BLaER1 (cell line): ENCODE data around the gene RTP5.
A peak's percentile ranks its signal among the peaks of the same experiment; 100 is the strongest.

Experiments used
- H3K27ac ChIP-seq: shearing (Covaris generic); formaldehyde crosslinking; 2 replicates; pipeline ENCODE4 v1.8.1; 2022
- H3K27me3 ChIP-seq: shearing (Covaris generic); formaldehyde crosslinking; 2 replicates; pipeline ENCODE4 v1.8.1; 2022
- H3K36me3 ChIP-seq: shearing (Covaris generic); formaldehyde crosslinking; 2 replicates; pipeline ENCODE4 v1.8.1; 2022
- H3K4me1 ChIP-seq: shearing (Covaris generic); formaldehyde crosslinking; 2 replicates; pipeline ENCODE4 v1.8.1; 2022
- H3K4me2 ChIP-seq: shearing (Covaris generic); formaldehyde crosslinking; 2 replicates; pipeline ENCODE4 v1.8.1; 2022
- H3K4me3 ChIP-seq: shearing (Covaris generic); formaldehyde crosslinking; 2 replicates; pipeline ENCODE4 v1.8.1; 2022
- H3K9ac ChIP-seq: shearing (Covaris generic); formaldehyde crosslinking; 2 replicates; pipeline ENCODE4 v1.8.1; 2022
- H3K9me3 ChIP-seq: shearing (Covaris generic); formaldehyde crosslinking; 2 replicates; pipeline ENCODE4 v1.8.1; 2022
- H4K20me1 ChIP-seq: shearing (Covaris generic); formaldehyde crosslinking; 2 replicates; pipeline ENCODE4 v1.8.1; 2022
- Cebpa-rat ChIP-seq: shearing (Covaris generic); IDR thresholded peaks from 2 replicates; pipeline ENCODE4 v1.8.1; 2022

Gene RTP5

DNA sequence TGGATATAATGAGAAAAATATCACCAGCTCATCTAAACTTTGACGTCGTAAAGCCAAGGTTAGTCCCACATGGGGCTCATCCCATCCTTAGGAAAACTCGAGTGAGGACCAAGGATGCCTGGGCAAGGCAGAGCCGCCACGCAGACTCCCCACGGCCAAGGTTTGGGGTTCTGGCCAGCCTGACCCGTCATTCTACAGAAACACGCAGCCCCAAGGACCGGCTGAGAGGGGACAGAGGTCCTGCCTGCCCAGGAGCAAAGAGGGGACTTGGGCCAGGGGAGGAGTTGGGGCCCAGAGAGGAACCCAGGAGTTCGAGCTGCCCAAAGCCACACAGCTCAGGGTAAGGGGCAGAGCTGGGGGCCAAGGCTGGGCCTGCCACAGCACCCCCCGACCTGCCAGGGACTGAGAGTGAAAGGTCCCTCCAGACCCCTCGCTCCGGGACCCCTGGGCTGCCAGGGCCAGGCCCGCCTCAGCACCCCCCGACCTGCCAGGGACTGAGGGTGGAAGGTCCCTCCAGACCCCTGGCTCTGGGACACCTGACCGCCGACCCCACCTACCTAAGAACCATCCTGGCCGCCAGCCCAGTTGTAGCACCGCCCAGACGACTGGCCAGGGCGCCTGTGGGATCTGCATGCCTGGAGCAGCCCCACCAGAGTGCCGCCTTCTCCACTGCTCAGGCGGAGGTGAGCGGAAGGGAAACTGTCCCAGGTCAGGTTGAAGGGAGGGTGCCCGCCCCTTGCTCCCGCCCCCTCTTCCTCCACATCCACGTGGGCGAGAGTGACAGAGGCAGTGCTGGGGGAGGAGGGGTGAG is 11.1 kb upstream of the RTP5 start, which contains the start of gene PDCD1:
Gene PDCD1 (minus strand): TSS at position 689 of the 811 bp plus-strand sequence. CDS start 56 bp downstream, at position 633.
- peak within 1 kb of the TSS; percentile 69 for H3K4me3 ChIP-seq
- H3K27me3 ChIP-seq: peaks cover 6% of the 10 kb centered on the region
- peak within 1 kb of the TSS; percentile 97 for H3K27ac ChIP-seq
- H3K4me2 ChIP-seq: peak within 1 kb of the TSS; percentile 100
- peak within 1 kb of the TSS; percentile 80 for H3K9ac ChIP-seq
- H3K36me3 ChIP-seq: no peaks in the 10 kb centered on the region
- no peak for TF ChIP-seq Cebpa-rat
- no peaks in the 10 kb centered on the region for H4K20me1 ChIP-seq
- peaks cover 95% of the 10 kb centered on the region for H3K4me1 ChIP-seq
- no peaks in the 10 kb centered on the region for H3K9me3 ChIP-seq

GRCh38 chr2:241859017-241859435 is 10.5 kb upstream of the RTP5 start:
- peaks cover 8% of the 10 kb centered on the region for H3K27me3 ChIP-seq
- peak overlapping the region; percentile 69 for H3K4me3 ChIP-seq
- peak overlapping the region; percentile 97 for H3K27ac ChIP-seq
- H3K9ac ChIP-seq: peak overlapping the region; percentile 80
- TF ChIP-seq Cebpa-rat: no peak
- H3K4me2 ChIP-seq: peak overlapping the region; percentile 100
- no peaks in the 10 kb centered on the region for H4K20me1 ChIP-seq
- no peaks in the 10 kb centered on the region for H3K36me3 ChIP-seq
- H3K4me1 ChIP-seq: peaks cover 95% of the 10 kb centered on the region
- no peaks in the 10 kb centered on the region for H3K9me3 ChIP-seq

- Histone ChIP-seq H3K9me3 (no peaks in the 10 kb centered on the region), H3K9ac (peak overlapping the region; percentile 80), H3K4me3 (peak overlapping the region; percentile 69), H3K4me1 (peaks cover 95% of the 10 kb centered on the region), H3K4me2 (peak overlapping the region; percentile 100), H3K36me3 (no peaks in the 10 kb centered on the region), H3K27ac (peak overlapping the region; percentile 97), H3K27me3 (peaks cover 8% of the 10 kb centered on the region), H4K20me1 (no peaks in the 10 kb centered on the region)
- no peak for TF ChIP-seq Cebpa-rat
Measured at GRCh38 chr2:241859436-241860183, 9.9 kb upstream of the RTP5 start.

GRCh38 chr2:241860184-241861078 is 9.1 kb upstream of the RTP5 start:
- Histone ChIP-seq H3K36me3 (no peaks in the 10 kb centered on the region), H4K20me1 (no peaks in the 10 kb centered on the region), H3K9ac (peak overlapping the region; percentile 80), H3K4me3 (peak overlapping the region; percentile 47), H3K4me2 (peak overlapping the region; percentile 100), H3K27ac (peak overlapping the region; percentile 97), H3K4me1 (peaks cover 95% of the 10 kb centered on the region), H3K9me3 (no peaks in the 10 kb centered on the region), H3K27me3 (peaks cover 8% of the 10 kb centered on the region)
- no peak for TF ChIP-seq Cebpa-rat

- Histone ChIP-seq H3K27ac (peak overlapping the region; percentile 97), H3K4me3 (no peak overlapping the region), H3K4me2 (peak overlapping the region; percentile 100), H4K20me1 (no peaks in the 10 kb centered on the region), H3K9ac (peak overlapping the region; percentile 80; the same call in 1 of the 2 replicates), H3K36me3 (no peaks in the 10 kb centered on the region), H3K27me3 (peaks cover 12% of the 10 kb centered on the region), H3K9me3 (no peaks in the 10 kb centered on the region), H3K4me1 (peaks cover 95% of the 10 kb centered on the region)
- TF ChIP-seq Cebpa-rat: no peak
Measured at GRCh38 chr2:241861264-241861663, 8.3 kb upstream of the RTP5 start.

GRCh38 chr2:241862093-241862492 is 7.4 kb upstream of the RTP5 start:
- H3K9ac ChIP-seq: no peak overlapping the region

DNA sequence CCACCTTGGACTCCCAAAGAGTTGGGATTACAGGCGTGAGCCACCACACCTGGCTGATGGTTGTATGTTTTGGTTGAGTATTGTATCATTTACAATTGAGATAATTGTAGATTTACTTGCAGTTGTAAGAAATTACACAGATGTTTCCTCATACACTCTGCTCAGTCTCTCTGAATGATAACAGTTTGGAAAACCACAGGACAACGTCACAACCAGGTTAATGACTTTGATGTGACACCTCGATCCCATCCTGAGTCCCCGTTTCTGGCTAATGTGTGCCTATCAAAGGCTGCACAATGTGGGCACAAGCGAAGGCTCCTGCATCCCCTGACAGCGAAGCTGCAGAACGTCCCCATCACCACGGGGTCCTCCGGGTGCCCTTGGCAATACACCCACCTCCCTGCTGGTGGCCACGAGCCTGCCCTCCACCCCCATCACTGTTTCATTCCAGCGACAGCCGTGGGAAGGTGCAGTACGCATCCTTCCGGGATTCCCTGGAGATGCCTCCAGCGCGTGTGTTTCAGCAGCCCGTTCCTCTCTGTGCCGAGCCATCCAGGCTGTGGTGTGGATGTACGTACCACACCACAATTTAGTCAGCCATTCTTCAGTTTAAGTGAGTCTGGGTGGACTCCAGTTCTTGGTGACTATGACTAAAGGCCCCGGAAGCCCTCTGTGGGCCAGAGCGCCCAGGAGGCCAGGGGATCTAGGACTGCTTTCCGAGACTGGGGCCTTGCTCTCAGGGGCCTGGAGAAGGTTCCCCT is 6.6 kb upstream of the RTP5 start:
- Histone ChIP-seq H3K4me1 (peaks cover 95% of the 10 kb centered on the region), H3K9ac (peak overlapping the region; percentile 66; the same call in 1 of the 2 replicates), H3K27ac (peak overlapping the region; percentile 97), H3K9me3 (no peaks in the 10 kb centered on the region), H4K20me1 (no peaks in the 10 kb centered on the region), H3K4me2 (peak overlapping the region; percentile 100), H3K27me3 (peaks cover 16% of the 10 kb centered on the region), H3K36me3 (no peaks in the 10 kb centered on the region), H3K4me3 (peak overlapping the region; percentile 38; the same call in 1 of the 2 replicates)
- no peak for TF ChIP-seq Cebpa-rat

More at GRCh38 chr2:241862093-241862492, 7.4 kb upstream of the RTP5 start:
- Histone ChIP-seq H4K20me1 (no peaks in the 10 kb centered on the region), H3K36me3 (no peaks in the 10 kb centered on the region), H3K4me1 (peaks cover 95% of the 10 kb centered on the region), H3K27me3 (peaks cover 16% of the 10 kb centered on the region), H3K4me2 (peak overlapping the region; percentile 100), H3K9me3 (no peaks in the 10 kb centered on the region), H3K27ac (peak overlapping the region; percentile 97), H3K4me3 (no peak overlapping the region)
- no peak for TF ChIP-seq Cebpa-rat

DNA sequence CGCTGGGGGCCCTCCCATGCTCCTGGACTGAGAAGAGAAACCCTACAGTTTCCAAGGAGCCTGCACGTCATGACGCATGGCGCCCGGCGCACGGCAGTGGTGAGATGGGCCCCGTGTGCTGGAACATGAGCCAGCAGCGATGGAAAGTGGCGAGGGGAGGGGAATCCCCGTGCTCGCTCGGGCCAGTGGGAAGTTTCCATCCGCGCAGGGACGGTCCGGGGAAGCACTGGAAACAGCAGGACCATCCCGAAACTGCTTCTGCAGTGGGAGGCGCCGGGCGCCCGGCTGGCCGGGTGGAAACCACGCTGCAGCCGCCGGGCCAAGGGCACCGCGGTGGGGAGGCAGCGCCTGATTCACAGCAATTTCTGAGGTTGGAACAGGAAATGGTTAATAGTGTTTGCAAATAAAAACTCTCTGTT is 6.0 kb upstream of the RTP5 start:
- Histone ChIP-seq H3K36me3 (no peaks in the 10 kb centered on the region), H3K9ac (peak overlapping the region; percentile 66; the same call in 1 of the 2 replicates), H3K9me3 (no peaks in the 10 kb centered on the region), H3K27me3 (peaks cover 16% of the 10 kb centered on the region), H4K20me1 (no peaks in the 10 kb centered on the region), H3K27ac (peak overlapping the region; percentile 60), H3K4me3 (peak overlapping the region; percentile 38; the same call in 1 of the 2 replicates), H3K4me1 (peaks cover 95% of the 10 kb centered on the region), H3K4me2 (peak overlapping the region; percentile 100)
- TF ChIP-seq Cebpa-rat: no peak
